ENCODE results near the gene SYDE2. TPM values are rescaled to one million over a fixed set of nuclear protein-coding genes. Genes with fewer than 3 reads are reported as not detected.

The SYDE2 gene
- total RNA-seq, 1 experiment from 2014 or later, result 10.9 TPM

DNA sequence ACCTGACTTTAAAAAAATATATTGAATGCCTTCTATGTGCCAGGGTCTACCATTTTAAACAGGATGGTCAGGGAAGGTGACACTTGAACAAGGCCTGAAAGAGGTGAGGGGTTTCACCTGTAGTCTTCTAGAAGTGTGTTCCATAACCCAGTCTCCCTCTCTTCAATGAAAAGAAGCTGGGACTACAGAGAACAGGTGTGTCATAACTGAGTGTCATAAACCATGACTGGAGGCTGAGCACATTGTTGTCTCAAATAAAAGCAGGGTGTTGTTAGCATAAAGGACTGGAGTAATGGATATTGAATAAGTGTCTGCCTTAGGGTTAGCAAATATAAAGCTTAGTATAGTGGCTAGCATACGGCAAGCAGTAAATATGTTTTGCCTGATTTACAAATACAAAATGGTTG is 65.4 kb downstream of the SYDE2 start:
- no TSS peak for BruUV-seq (replicated peaks)
- intact Hi-C loops (cut with micrococcal nuclease; ENCODE audit: unreplicated experiment), result no loop called here
- H3K27ac ChIP-seq (ENCODE audit: low read depth, low read length, poor library complexity, severe bottlenecking), result no peak overlapping the region
- no peak overlapping the region for H3K4me3 ChIP-seq (ENCODE audit: low read depth, low read length, poor library complexity, severe bottlenecking)
- DNase-seq (ENCODE audit: low spot score), result no peak
- TF ChIP-seq EZH2 (IDR thresholded peaks at IDR 0.05; ENCODE audit: borderline replicate concordance, low read depth, low read length, poor library complexity, severe bottlenecking), result no peak
- TF ChIP-seq, protein P1, sequence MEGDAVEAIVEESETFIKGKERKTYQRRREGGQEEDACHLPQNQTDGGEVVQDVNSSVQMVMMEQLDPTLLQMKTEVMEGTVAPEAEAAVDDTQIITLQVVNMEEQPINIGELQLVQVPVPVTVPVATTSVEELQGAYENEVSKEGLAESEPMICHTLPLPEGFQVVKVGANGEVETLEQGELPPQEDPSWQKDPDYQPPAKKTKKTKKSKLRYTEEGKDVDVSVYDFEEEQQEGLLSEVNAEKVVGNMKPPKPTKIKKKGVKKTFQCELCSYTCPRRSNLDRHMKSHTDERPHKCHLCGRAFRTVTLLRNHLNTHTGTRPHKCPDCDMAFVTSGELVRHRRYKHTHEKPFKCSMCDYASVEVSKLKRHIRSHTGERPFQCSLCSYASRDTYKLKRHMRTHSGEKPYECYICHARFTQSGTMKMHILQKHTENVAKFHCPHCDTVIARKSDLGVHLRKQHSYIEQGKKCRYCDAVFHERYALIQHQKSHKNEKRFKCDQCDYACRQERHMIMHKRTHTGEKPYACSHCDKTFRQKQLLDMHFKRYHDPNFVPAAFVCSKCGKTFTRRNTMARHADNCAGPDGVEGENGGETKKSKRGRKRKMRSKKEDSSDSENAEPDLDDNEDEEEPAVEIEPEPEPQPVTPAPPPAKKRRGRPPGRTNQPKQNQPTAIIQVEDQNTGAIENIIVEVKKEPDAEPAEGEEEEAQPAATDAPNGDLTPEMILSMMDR (conservative IDR thresholded peaks at IDR 0.05; ENCODE audit: low read depth, low read length), result no peak
- CTCF ChIA-PET, result no interaction called here
- POLR2A ChIA-PET (ENCODE audit: low non-redundant PET), result no interaction called here
- H3K36me3 ChIP-seq (ENCODE audit: insufficient read depth, low read length, poor library complexity, severe bottlenecking), result no peaks in the 10 kb centered on the region
- H3K4me1 ChIP-seq (ENCODE audit: insufficient read depth, low read length, poor library complexity, severe bottlenecking), result no peaks in the 10 kb centered on the region
- H3K27me3 ChIP-seq (replicated peaks; ENCODE audit: insufficient read depth, low read depth, low read length, poor library complexity), result no peaks in the 10 kb centered on the region
- no peaks in the 10 kb centered on the region for H3K9me3 ChIP-seq (ENCODE audit: low read depth, low read length, poor library complexity, severe bottlenecking)

DNA sequence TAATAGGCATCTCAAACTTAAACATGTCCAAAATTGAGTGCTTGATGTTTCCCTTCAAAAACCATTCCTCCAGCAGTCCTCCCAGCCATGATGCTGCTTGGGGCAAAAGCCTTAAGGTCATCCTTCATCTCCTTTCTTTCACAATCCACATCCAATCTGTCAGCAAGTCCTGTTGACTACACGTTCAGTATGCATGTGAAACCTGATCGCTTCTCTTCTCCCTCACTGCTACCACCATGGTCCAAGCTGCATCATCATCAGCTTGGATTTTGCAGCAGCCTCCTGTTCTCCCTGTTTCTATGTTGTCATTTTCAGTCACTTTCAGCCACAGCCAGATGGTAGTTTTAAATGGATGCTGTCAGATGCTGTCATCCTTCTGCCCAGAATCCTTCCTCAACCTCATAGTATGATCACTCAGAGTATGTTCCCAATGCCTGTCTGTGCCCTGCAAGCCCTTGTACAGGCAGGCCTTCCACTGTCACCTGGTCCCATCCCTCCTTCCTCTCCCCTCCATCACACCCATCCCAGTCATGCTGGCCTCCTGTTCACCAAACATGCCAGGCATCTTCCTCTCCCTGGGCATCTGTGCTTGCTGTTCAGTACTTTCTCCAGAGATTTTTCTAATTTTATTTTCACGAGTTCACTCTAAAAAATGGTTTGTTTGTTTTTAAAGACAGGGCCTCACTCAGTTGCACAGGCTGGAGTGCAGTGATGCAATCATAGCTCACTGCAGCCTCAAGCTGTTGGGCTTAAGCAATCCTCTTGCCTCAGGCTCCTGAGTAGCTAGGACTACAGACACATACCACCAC is 66.0 kb downstream of the SYDE2 start:
- DNase-seq (ENCODE audit: low spot score), result no peak
- BruUV-seq (replicated peaks), result no TSS peak
- ChIA-PET POLR2A (ENCODE audit: low non-redundant PET) (no interaction called here), CTCF (no interaction called here)
- TF ChIP-seq, protein P1 (conservative IDR thresholded peaks at IDR 0.05; ENCODE audit: low read depth, low read length), result no peak
- TF ChIP-seq EZH2 (IDR thresholded peaks at IDR 0.05; ENCODE audit: borderline replicate concordance, low read depth, low read length, poor library complexity, severe bottlenecking), result no peak
- no peaks in the 10 kb centered on the region for H3K36me3 ChIP-seq (ENCODE audit: insufficient read depth, low read length, poor library complexity, severe bottlenecking)
- H3K27ac ChIP-seq (ENCODE audit: low read depth, low read length, poor library complexity, severe bottlenecking), result no peak overlapping the region
- no peaks in the 10 kb centered on the region for H3K9me3 ChIP-seq (ENCODE audit: low read depth, low read length, poor library complexity, severe bottlenecking)
- H3K4me1 ChIP-seq (ENCODE audit: insufficient read depth, low read length, poor library complexity, severe bottlenecking), result no peaks in the 10 kb centered on the region
- no peaks in the 10 kb centered on the region for H3K27me3 ChIP-seq (replicated peaks; ENCODE audit: insufficient read depth, low read depth, low read length, poor library complexity)
- intact Hi-C loops (cut with micrococcal nuclease; ENCODE audit: unreplicated experiment), result no loop called here
- no peak overlapping the region for H3K4me3 ChIP-seq (ENCODE audit: low read depth, low read length, poor library complexity, severe bottlenecking)

DNA sequence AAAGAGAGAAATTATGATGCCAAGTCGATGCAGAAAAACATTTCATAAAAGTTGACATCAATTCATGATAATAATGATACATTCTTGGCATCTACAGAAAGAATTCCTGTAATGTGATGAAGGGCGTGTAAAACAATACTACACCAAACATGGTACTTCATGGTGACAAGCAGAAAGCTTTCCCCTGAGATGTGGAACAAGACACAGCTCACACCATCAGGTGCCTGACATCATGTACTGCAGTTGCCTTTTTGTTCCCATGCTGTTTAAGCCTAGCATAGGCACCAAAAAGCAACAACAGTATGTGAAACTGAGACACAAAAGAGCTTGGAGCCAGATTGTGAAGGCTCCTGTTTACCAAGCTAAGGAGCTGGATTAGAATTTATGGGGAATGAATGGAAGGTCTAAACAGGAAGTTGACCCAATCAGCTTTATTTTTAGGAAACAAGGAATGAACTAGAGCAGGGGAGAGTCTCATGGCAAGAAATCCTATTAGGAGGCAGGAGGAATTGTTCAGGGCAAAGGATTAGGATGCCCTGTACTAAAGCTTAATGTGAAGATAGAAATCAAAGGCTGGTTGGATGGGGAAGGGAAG is 67.2 kb downstream of the SYDE2 start:
- Histone ChIP-seq H3K27me3 (replicated peaks; ENCODE audit: insufficient read depth, low read depth, low read length, poor library complexity) (no peaks in the 10 kb centered on the region), H3K36me3 (ENCODE audit: insufficient read depth, low read length, poor library complexity, severe bottlenecking) (no peaks in the 10 kb centered on the region), H3K27ac (ENCODE audit: low read depth, low read length, poor library complexity, severe bottlenecking) (no peak overlapping the region), H3K9me3 (ENCODE audit: low read depth, low read length, poor library complexity, severe bottlenecking) (no peaks in the 10 kb centered on the region), H3K4me1 (ENCODE audit: insufficient read depth, low read length, poor library complexity, severe bottlenecking) (no peaks in the 10 kb centered on the region), H3K4me3 (ENCODE audit: low read depth, low read length, poor library complexity, severe bottlenecking) (no peak overlapping the region)
- no TSS peak for BruUV-seq (replicated peaks)
- POLR2A ChIA-PET (ENCODE audit: low non-redundant PET), result no interaction called here
- CTCF ChIA-PET, result interaction anchor here (1.1 kb wide), 1 partner anchor 189 kb away, joined by 4 read pairs; no protein-coding TSS in a partner anchor
- TF ChIP-seq, protein P1 (conservative IDR thresholded peaks at IDR 0.05; ENCODE audit: low read depth, low read length), result no peak
- TF ChIP-seq EZH2 (IDR thresholded peaks at IDR 0.05; ENCODE audit: borderline replicate concordance, low read depth, low read length, poor library complexity, severe bottlenecking), result no peak
- intact Hi-C loops (cut with micrococcal nuclease; ENCODE audit: unreplicated experiment), result no loop called here
- DNase-seq (ENCODE audit: low spot score), result no peak

Data from A673 (cell line).